Measurements from ENCODE around the gene GSDME. TPM values are rescaled to one million over a fixed set of nuclear protein-coding genes. Genes with fewer than 3 reads are reported as not detected.

The GSDME gene
- polyA plus RNA-seq, 2 of the 4 experiments (the other 2 are of a cell fraction): 51.0 to 55.9 TPM

DNA sequence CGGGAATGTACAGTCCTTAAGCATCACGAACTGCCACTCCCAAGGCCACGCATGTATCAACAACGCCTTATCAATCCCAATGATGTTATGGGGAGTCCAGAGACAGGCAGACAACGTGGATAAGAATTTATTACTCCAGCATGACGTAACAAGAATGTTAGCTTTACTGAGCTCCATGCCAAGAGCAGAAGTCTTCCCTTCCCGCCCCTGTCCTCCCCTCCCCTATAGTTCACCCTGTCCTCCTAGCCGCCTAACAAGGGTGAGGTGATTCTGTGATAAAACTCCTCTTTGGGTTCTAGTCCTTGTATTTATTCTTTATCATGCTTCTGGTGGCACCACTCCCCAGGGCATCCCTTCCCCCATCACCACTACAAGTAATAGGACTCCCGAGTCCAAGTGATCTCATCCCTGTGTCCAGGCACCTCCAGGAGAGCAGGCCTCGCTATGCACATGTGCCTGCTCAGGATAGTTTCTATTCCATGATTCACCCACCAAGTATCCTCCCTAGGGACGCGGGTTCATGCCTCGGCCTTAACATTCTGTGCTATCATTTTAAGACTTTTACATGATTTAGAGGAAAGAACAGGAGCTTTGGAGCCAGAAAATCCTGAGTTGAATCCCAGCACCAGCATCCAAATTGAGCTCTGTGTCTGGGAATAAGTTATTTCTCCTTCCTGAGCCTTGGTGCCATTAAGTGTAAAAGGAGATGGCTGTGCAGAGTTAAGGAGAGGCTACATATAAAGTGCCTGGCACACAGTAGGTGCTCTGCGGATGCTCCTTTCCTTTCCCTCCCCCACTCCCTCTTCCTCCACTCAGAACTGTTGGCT, 15.4 kb downstream of the GSDME start (continued):
- TF ChIP-seq, protein P1, sequence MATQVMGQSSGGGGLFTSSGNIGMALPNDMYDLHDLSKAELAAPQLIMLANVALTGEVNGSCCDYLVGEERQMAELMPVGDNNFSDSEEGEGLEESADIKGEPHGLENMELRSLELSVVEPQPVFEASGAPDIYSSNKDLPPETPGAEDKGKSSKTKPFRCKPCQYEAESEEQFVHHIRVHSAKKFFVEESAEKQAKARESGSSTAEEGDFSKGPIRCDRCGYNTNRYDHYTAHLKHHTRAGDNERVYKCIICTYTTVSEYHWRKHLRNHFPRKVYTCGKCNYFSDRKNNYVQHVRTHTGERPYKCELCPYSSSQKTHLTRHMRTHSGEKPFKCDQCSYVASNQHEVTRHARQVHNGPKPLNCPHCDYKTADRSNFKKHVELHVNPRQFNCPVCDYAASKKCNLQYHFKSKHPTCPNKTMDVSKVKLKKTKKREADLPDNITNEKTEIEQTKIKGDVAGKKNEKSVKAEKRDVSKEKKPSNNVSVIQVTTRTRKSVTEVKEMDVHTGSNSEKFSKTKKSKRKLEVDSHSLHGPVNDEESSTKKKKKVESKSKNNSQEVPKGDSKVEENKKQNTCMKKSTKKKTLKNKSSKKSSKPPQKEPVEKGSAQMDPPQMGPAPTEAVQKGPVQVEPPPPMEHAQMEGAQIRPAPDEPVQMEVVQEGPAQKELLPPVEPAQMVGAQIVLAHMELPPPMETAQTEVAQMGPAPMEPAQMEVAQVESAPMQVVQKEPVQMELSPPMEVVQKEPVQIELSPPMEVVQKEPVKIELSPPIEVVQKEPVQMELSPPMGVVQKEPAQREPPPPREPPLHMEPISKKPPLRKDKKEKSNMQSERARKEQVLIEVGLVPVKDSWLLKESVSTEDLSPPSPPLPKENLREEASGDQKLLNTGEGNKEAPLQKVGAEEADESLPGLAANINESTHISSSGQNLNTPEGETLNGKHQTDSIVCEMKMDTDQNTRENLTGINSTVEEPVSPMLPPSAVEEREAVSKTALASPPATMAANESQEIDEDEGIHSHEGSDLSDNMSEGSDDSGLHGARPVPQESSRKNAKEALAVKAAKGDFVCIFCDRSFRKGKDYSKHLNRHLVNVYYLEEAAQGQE (IDR thresholded peaks at IDR 0.05): no peak
- TF ChIP-seq, protein P2, sequence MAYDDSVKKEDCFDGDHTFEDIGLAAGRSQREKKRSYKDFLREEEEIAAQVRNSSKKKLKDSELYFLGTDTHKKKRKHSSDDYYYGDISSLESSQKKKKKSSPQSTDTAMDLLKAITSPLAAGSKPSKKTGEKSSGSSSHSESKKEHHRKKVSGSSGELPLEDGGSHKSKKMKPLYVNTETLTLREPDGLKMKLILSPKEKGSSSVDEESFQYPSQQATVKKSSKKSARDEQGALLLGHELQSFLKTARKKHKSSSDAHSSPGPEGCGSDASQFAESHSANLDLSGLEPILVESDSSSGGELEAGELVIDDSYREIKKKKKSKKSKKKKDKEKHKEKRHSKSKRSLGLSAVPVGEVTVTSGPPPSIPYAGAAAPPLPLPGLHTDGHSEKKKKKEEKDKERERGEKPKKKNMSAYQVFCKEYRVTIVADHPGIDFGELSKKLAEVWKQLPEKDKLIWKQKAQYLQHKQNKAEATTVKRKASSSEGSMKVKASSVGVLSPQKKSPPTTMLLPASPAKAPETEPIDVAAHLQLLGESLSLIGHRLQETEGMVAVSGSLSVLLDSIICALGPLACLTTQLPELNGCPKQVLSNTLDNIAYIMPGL (CRISPR knock-in tag; IDR thresholded peaks at IDR 0.05; ENCODE audit: borderline replicate concordance): no peak
- TF ChIP-seq CEBPB (IDR thresholded peaks at IDR 0.05): no peak
- no peak for TF ChIP-seq FOXS1 (CRISPR knock-in tag; IDR thresholded peaks at IDR 0.05)
- TF ChIP-seq NFE2L2 (conservative IDR thresholded peaks at IDR 0.05; ENCODE audit: low read length): no peak
- no peak for TF ChIP-seq KDM5A (IDR thresholded peaks at IDR 0.05)
- TF ChIP-seq RCOR1 (IDR thresholded peaks at IDR 0.05; ENCODE audit: low read depth, low read length): no peak
- TF ChIP-seq FOSL2 (IDR thresholded peaks at IDR 0.05): peak; percentile 56; the same call in 1 of the 2 replicates
- TF ChIP-seq FOSL2 (CRISPR knock-in tag; IDR thresholded peaks at IDR 0.05): peak; percentile 81
- peak; percentile 6; the same call in 1 of the 2 replicates for TF ChIP-seq HOXB5 (CRISPR knock-in tag; IDR thresholded peaks at IDR 0.05)
- TF ChIP-seq, protein P3, sequence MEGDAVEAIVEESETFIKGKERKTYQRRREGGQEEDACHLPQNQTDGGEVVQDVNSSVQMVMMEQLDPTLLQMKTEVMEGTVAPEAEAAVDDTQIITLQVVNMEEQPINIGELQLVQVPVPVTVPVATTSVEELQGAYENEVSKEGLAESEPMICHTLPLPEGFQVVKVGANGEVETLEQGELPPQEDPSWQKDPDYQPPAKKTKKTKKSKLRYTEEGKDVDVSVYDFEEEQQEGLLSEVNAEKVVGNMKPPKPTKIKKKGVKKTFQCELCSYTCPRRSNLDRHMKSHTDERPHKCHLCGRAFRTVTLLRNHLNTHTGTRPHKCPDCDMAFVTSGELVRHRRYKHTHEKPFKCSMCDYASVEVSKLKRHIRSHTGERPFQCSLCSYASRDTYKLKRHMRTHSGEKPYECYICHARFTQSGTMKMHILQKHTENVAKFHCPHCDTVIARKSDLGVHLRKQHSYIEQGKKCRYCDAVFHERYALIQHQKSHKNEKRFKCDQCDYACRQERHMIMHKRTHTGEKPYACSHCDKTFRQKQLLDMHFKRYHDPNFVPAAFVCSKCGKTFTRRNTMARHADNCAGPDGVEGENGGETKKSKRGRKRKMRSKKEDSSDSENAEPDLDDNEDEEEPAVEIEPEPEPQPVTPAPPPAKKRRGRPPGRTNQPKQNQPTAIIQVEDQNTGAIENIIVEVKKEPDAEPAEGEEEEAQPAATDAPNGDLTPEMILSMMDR (IDR thresholded peaks at IDR 0.05): no peak
- no peak for TF ChIP-seq BHLHE40 (IDR thresholded peaks at IDR 0.05; ENCODE audit: low read depth, low read length)
- no peak for TF ChIP-seq NPAS2 (CRISPR knock-in tag; IDR thresholded peaks at IDR 0.05; ENCODE audit: borderline replicate concordance)
- no peak for TF ChIP-seq SREBF2 (IDR thresholded peaks at IDR 0.05)
- no peak for TF ChIP-seq EHMT2 (IDR thresholded peaks at IDR 0.05; ENCODE audit: low read depth)
- TF ChIP-seq, protein P4, sequence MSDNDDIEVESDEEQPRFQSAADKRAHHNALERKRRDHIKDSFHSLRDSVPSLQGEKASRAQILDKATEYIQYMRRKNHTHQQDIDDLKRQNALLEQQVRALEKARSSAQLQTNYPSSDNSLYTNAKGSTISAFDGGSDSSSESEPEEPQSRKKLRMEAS (IDR thresholded peaks at IDR 0.05): peak; percentile 90
- no peak for TF ChIP-seq CHD2 (IDR thresholded peaks at IDR 0.05; ENCODE audit: low read length, partially characterized antibody)
- TF ChIP-seq HEYL (CRISPR knock-in tag; IDR thresholded peaks at IDR 0.05): 0 out of 2 replicates have a peak, but pooled peaks have one; percentile 48
- no peak for TF ChIP-seq MAZ (IDR thresholded peaks at IDR 0.05; ENCODE audit: borderline replicate concordance, low read depth, low read length)
- peak; percentile 58 for TF ChIP-seq JUNB (IDR thresholded peaks at IDR 0.05)
- no peak for TF ChIP-seq SMC3 (IDR thresholded peaks at IDR 0.05)
- TF ChIP-seq, protein P5, sequence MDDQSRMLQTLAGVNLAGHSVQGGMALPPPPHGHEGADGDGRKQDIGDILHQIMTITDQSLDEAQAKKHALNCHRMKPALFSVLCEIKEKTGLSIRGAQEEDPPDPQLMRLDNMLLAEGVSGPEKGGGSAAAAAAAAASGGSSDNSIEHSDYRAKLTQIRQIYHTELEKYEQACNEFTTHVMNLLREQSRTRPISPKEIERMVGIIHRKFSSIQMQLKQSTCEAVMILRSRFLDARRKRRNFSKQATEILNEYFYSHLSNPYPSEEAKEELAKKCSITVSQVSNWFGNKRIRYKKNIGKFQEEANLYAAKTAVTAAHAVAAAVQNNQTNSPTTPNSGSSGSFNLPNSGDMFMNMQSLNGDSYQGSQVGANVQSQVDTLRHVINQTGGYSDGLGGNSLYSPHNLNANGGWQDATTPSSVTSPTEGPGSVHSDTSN (IDR thresholded peaks at IDR 0.05): no peak
- peak; percentile 83; the same call in 1 of the 2 replicates for TF ChIP-seq MYC (IDR thresholded peaks at IDR 0.05; ENCODE audit: borderline replicate concordance, low read length)
- no peak for TF ChIP-seq TFCP2L1 (CRISPR knock-in tag; IDR thresholded peaks at IDR 0.05)
- no peak for TF ChIP-seq ZNF302 (CRISPR knock-in tag; IDR thresholded peaks at IDR 0.05)
- no peak for TF ChIP-seq POLR2AphosphoS2 (conservative IDR thresholded peaks at IDR 0.05; ENCODE audit: low read length)
- TF ChIP-seq NR3C1 (IDR thresholded peaks at IDR 0.05): no peak
- TF ChIP-seq EP300 (IDR thresholded peaks at IDR 0.05): peak; percentile 25 to 83; a peak in 2 of 5 replicates
- TF ChIP-seq, protein P6, sequence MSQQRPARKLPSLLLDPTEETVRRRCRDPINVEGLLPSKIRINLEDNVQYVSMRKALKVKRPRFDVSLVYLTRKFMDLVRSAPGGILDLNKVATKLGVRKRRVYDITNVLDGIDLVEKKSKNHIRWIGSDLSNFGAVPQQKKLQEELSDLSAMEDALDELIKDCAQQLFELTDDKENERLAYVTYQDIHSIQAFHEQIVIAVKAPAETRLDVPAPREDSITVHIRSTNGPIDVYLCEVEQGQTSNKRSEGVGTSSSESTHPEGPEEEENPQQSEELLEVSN (IDR thresholded peaks at IDR 0.05; ENCODE audit: borderline replicate concordance, low read depth): peak; percentile 50; the same call in 1 of the 2 replicates
- peak; percentile 53 to 75; a peak in 4 of 5 replicates for TF ChIP-seq JUN (IDR thresholded peaks at IDR 0.05)
- TF ChIP-seq CBX2 (IDR thresholded peaks at IDR 0.05; ENCODE audit: borderline replicate concordance, low read depth): no peak
- TF ChIP-seq RFX5 (IDR thresholded peaks at IDR 0.05): no peak
- no peak for TF ChIP-seq PHF8 (IDR thresholded peaks at IDR 0.05; ENCODE audit: borderline replicate concordance, low read depth)
